SK-N-SH treated with all-trans-retinoic acid at 6 μM for 48 hours (cell line): Measurements from ENCODE around the gene CERS5.

Experiments
- BACH2 ChIP-seq: fragments of 250-450 bp; sonication (Bioruptor Pico); IDR thresholded peaks from 2 replicates; pipeline ENCODE4 v1.9.0; 2021; ENCODE audit warnings: mild to moderate bottlenecking, borderline replicate concordance
- ESRRG ChIP-seq: fragments of 250-450 bp; sonication (Bioruptor Pico); IDR thresholded peaks from 2 replicates; pipeline ENCODE4 v1.6.1; 2021; ENCODE audit warnings: mild to moderate bottlenecking
- GLIS3 ChIP-seq: fragments of 250-450 bp; sonication (Bioruptor Pico); IDR thresholded peaks from 2 replicates; pipeline ENCODE4 v1.5.0; 2020; ENCODE audit warnings: mild to moderate bottlenecking, moderate library complexity
- RARB ChIP-seq: fragments of 250-450 bp; sonication (Bioruptor Pico); IDR thresholded peaks from 2 replicates; pipeline ENCODE4 v1.8.0; 2021; ENCODE audit warnings: mild to moderate bottlenecking, moderate library complexity
- SNAI2 ChIP-seq: fragments of 250-450 bp; sonication (Bioruptor Pico); IDR thresholded peaks from 2 replicates; pipeline ENCODE4 v1.5.0; 2020; ENCODE audit warnings: mild to moderate bottlenecking, moderate library complexity
- TOX ChIP-seq: fragments of 250-450 bp; sonication (Bioruptor Pico); IDR thresholded peaks from 2 replicates; pipeline ENCODE4 v1.8.0; 2021; ENCODE audit warnings: mild to moderate bottlenecking, moderate library complexity, borderline replicate concordance
- TSHZ2 ChIP-seq: fragments of 250-450 bp; sonication (Bioruptor Pico); IDR thresholded peaks from 2 replicates; pipeline ENCODE4 v1.5.0; 2020; ENCODE audit warnings: mild to moderate bottlenecking, moderate library complexity
- ZC3H10 ChIP-seq: fragments of 250-450 bp; sonication (Bioruptor Pico); IDR thresholded peaks from 2 replicates; pipeline ENCODE4 v1.5.1; 2021; ENCODE audit warnings: mild to moderate bottlenecking, moderate library complexity
- ZFP3 ChIP-seq: fragments of 250-450 bp; sonication (Bioruptor Pico); IDR thresholded peaks from 2 replicates; pipeline ENCODE4 v1.5.0; 2020; ENCODE audit warnings: mild to moderate bottlenecking, moderate library complexity
- ZFP30 ChIP-seq: fragments of 450-650 bp; formaldehyde crosslinking; IDR thresholded peaks from 2 replicates; pipeline ENCODE4 v1.5.0; 2022; ENCODE audit warnings: mild to moderate bottlenecking, moderate library complexity
- ZNF565 ChIP-seq: fragments of 450-650 bp; formaldehyde crosslinking; conservative IDR thresholded peaks from 2 replicates; pipeline ENCODE4 v1.5.0; 2020; ENCODE audit warnings: low read depth, mild to moderate bottlenecking, moderate library complexity
- ZNF70 ChIP-seq: fragments of 450-650 bp; formaldehyde crosslinking; IDR thresholded peaks from 2 replicates; pipeline ENCODE4 v1.5.0; 2020; ENCODE audit warnings: mild to moderate bottlenecking, moderate library complexity
- ZNF8 ChIP-seq: fragments of 450-650 bp; formaldehyde crosslinking; IDR thresholded peaks from 2 replicates; pipeline ENCODE4 v1.5.0; 2020; ENCODE audit warnings: mild to moderate bottlenecking, moderate library complexity
- TF ChIP-seq, protein P1 (sequence below): fragments of 250-450 bp; sonication (Bioruptor Pico); IDR thresholded peaks from 2 replicates; pipeline ENCODE4 v1.5.1; 2020; ENCODE audit warnings: low read depth, mild to moderate bottlenecking, moderate library complexity

DNA sequence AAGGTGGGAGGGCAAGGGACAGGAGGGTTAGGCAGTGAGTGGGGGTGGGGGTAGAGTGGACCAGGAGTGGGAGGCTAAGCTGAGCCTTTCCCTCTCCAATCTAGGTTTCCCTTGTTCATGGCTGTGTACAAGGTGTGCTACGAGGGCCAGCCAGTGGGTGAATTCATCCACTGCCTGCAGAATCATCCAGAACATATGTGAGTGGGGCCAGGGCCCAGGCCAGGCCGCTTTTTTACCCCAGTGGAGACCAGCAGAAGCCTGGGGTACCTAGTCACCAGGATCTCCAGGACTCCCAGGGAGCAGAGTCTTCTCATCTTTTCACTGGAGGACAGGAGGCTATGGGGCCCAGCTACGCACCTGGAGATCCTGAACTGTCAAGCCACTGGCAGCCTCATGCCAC lies 57.9 kb downstream of the CERS5 start:
- TF ChIP-seq GLIS3 (CRISPR knock-in tag): no peak
- TF ChIP-seq BACH2 (CRISPR knock-in tag): no peak
- no peak for TF ChIP-seq ZNF8
- TF ChIP-seq ZFP30: no peak
- no peak for TF ChIP-seq ZNF70
- TF ChIP-seq TOX: no peak
- no peak for TF ChIP-seq RARB (CRISPR knock-in tag)
- no peak for TF ChIP-seq ZFP3 (CRISPR knock-in tag)
- TF ChIP-seq, protein P1, sequence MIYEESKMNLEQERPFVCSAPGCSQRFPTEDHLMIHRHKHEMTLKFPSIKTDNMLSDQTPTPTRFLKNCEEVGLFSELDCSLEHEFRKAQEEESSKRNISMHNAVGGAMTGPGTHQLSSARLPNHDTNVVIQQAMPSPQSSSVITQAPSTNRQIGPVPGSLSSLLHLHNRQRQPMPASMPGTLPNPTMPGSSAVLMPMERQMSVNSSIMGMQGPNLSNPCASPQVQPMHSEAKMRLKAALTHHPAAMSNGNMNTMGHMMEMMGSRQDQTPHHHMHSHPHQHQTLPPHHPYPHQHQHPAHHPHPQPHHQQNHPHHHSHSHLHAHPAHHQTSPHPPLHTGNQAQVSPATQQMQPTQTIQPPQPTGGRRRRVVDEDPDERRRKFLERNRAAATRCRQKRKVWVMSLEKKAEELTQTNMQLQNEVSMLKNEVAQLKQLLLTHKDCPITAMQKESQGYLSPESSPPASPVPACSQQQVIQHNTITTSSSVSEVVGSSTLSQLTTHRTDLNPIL (CRISPR knock-in tag): no peak
- TF ChIP-seq SNAI2: no peak
- TF ChIP-seq ZC3H10 (CRISPR knock-in tag): no peak
- TF ChIP-seq ESRRG (CRISPR knock-in tag): no peak
- no peak for TF ChIP-seq TSHZ2 (CRISPR knock-in tag)
- no peak for TF ChIP-seq ZNF565
